Measurements from ENCODE around the gene SLC7A9. TPM values are rescaled to one million over a fixed set of nuclear protein-coding genes. Genes with fewer than 3 reads are reported as not detected.
"Not testable (repeated sequence)": the region's sequence is repeated elsewhere in the genome, so short reads cannot be mapped to it uniquely, and the experiment has no call there.

SLC7A9 gene
- total RNA-seq, 2 experiments from 2014 or later, result 0.22 TPM; not detected in 1

- intact Hi-C loops (cut with micrococcal nuclease); H3K9me3 Mint-ChIP-seq; POLR2A ChIA-PET; H3K4me1 Mint-ChIP-seq (ENCODE audit: low read depth); H3K27ac Mint-ChIP-seq; DNase-seq; H3K4me3 Mint-ChIP-seq; H3K27me3 Mint-ChIP-seq; H3K36me3 Mint-ChIP-seq: not testable (repeated sequence)
- CTCF ChIA-PET, result interaction anchor here (1.0 kb wide), 1 partner anchor 257 kb away, joined by 3 read pairs; no protein-coding TSS in a partner anchor
Observed at GRCh38 chr19:32856818-32857217, 12.7 kb downstream of the SLC7A9 start.

DNA sequence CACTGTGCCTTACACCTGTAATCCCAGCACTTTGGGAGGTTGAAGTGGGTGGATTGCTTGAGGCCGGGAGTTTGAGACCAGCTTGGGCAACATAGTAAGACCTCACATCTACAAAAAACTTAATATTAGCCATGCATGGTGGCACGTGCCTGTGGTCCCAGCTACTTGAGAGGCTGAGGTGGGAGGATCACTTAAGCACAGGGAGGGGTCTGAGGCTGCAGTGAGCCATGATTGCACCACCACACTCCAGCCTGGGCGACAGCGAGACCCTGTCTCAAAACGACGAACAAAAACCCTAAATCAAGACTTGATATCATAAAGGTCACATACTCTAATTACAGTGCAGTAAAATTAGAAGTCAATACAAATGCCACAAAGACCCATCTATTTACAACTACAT, 17.4 kb downstream of the SLC7A9 start:
- no peaks in the 10 kb centered on the region for H3K27me3 Mint-ChIP-seq
- no peak overlapping the region for H3K27ac Mint-ChIP-seq
- POLR2A ChIA-PET, result no interaction called here
- no peaks in the 10 kb centered on the region for H3K4me1 Mint-ChIP-seq (ENCODE audit: low read depth)
- CTCF ChIA-PET, result no interaction called here
- H3K9me3 Mint-ChIP-seq, result peaks cover 2% of the 10 kb centered on the region
- no peak for DNase-seq
- intact Hi-C loops (cut with micrococcal nuclease), result no loop called here
- H3K36me3 Mint-ChIP-seq, result no peaks in the 10 kb centered on the region
- H3K4me3 Mint-ChIP-seq, result no peak overlapping the region

DNA sequence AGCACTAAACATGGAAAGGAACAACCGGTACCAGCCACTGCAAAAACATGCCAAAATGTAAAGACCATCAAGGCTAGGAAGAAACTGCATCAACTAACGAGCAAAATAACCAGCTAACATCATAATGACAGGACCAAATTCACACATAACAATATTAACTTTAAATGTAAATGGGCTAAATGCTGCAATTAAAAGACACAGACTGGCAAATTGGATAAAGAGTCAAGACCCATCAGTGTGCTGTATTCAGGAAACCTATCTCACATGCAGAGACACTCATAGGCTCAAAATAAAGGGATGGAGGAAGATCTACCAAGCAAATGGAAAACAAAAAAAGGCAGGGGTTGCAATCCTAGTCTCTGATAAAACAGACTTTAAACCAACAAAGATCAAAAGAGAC, 21.5 kb downstream of the SLC7A9 start:
- H3K9me3 Mint-ChIP-seq; H3K4me1 Mint-ChIP-seq (ENCODE audit: low read depth); intact Hi-C loops (cut with micrococcal nuclease); POLR2A ChIA-PET; H3K27me3 Mint-ChIP-seq; H3K36me3 Mint-ChIP-seq; CTCF ChIA-PET; H3K4me3 Mint-ChIP-seq; DNase-seq; H3K27ac Mint-ChIP-seq: not testable (repeated sequence)

GRCh38 chr19:32843716-32844245, 25.8 kb downstream of the SLC7A9 start:
- Mint-ChIP-seq H3K4me3 (no peak overlapping the region), H3K9me3 (peaks cover 17% of the 10 kb centered on the region), H3K27ac (no peak overlapping the region), H3K4me1 (ENCODE audit: low read depth) (no peaks in the 10 kb centered on the region), H3K36me3 (peaks cover 9% of the 10 kb centered on the region), H3K27me3 (no peaks in the 10 kb centered on the region)
- ChIA-PET POLR2A (no interaction called here), CTCF (no interaction called here)
- intact Hi-C loops (cut with micrococcal nuclease), result no loop called here
- no peak for DNase-seq

DNA sequence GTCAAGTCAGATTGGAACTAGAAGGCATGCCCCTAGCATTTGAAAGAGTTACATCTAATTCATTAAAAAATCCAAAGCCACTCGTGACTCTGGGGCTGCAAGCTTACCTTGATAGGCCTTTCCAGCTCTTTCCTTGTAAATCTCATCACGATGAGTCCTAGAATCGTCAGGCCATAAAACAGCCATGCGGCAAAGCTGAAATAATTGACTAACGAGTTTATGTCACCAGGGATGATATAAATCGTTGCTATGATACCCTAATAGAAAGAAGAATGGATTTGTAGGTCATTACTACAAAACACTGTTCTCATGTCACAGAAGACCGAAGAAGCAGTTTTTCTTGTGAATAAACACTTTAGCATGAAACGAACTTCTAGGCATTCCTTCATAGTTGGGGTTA, 27.5 kb downstream of the SLC7A9 start:
- Mint-ChIP-seq H3K4me1 (ENCODE audit: low read depth) (peaks cover 5% of the 10 kb centered on the region), H3K4me3 (no peak overlapping the region), H3K36me3 (peaks cover 9% of the 10 kb centered on the region), H3K27me3 (no peaks in the 10 kb centered on the region), H3K27ac (no peak overlapping the region), H3K9me3 (peaks cover 17% of the 10 kb centered on the region)
- no peak for DNase-seq
- ChIA-PET CTCF (no interaction called here), POLR2A (no interaction called here)
- intact Hi-C loops (cut with micrococcal nuclease), result no loop called here

GRCh38 chr19:32837531-32837930, 32.0 kb downstream of the SLC7A9 start:
- Mint-ChIP-seq H3K4me1 (ENCODE audit: low read depth) (peaks cover 5% of the 10 kb centered on the region), H3K9me3 (peaks cover 17% of the 10 kb centered on the region), H3K36me3 (peaks cover 9% of the 10 kb centered on the region), H3K27me3 (no peaks in the 10 kb centered on the region), H3K4me3 (no peak overlapping the region), H3K27ac (no peak overlapping the region)
- POLR2A ChIA-PET, result no interaction called here
- CTCF ChIA-PET, result interaction anchor here (1.1 kb wide), 1 partner anchor 22 kb away, joined by 3 read pairs; no protein-coding TSS in a partner anchor
- peak; percentile 14 for DNase-seq
- intact Hi-C loops (cut with micrococcal nuclease), result no loop called here

- H3K27me3 Mint-ChIP-seq; H3K27ac Mint-ChIP-seq; H3K4me3 Mint-ChIP-seq; H3K36me3 Mint-ChIP-seq; POLR2A ChIA-PET; CTCF ChIA-PET; intact Hi-C loops (cut with micrococcal nuclease); DNase-seq; H3K9me3 Mint-ChIP-seq: not testable (repeated sequence)
- H3K4me1 Mint-ChIP-seq (ENCODE audit: low read depth), result peaks cover 16% of the 10 kb centered on the region
Observed at GRCh38 chr19:32833388-32833787, 36.2 kb downstream of the SLC7A9 start.

- H3K27ac Mint-ChIP-seq; CTCF ChIA-PET; intact Hi-C loops (cut with micrococcal nuclease): not testable (repeated sequence)
Observed at GRCh38 chr19:32832825-32833224, 36.7 kb downstream of the SLC7A9 start.

DNA sequence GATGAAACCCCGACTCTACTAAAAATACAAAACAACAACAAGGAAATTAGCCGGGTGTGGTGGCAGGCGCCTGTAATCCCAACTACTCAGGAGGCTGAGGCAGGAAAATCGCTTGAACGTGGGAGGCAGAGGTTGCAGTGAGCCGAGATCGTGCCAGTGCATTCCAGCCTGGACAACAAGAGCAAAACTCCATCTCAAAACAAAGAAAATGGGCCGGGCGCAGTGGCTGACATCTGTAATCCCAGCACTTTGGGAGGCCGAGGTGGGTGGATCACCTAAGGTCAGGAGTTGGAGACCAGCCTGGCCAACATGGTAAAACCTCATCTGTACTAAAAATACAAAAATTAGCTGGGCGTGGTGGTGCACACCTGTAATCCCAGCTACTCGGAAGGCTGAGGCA, 37.5 kb downstream of the SLC7A9 start:
- DNase-seq; H3K9me3 Mint-ChIP-seq; H3K36me3 Mint-ChIP-seq; POLR2A ChIA-PET; CTCF ChIA-PET; H3K27ac Mint-ChIP-seq; H3K4me3 Mint-ChIP-seq; H3K27me3 Mint-ChIP-seq; intact Hi-C loops (cut with micrococcal nuclease): not testable (repeated sequence)
- peaks cover 11% of the 10 kb centered on the region for H3K4me1 Mint-ChIP-seq (ENCODE audit: low read depth)

More at GRCh38 chr19:32832825-32833224, 36.7 kb downstream of the SLC7A9 start:
- H3K36me3 Mint-ChIP-seq, H3K27me3 Mint-ChIP-seq, H3K4me3 Mint-ChIP-seq, POLR2A ChIA-PET, H3K9me3 Mint-ChIP-seq, DNase-seq: not testable (repeated sequence)
- peaks cover 15% of the 10 kb centered on the region for H3K4me1 Mint-ChIP-seq (ENCODE audit: low read depth)

DNA sequence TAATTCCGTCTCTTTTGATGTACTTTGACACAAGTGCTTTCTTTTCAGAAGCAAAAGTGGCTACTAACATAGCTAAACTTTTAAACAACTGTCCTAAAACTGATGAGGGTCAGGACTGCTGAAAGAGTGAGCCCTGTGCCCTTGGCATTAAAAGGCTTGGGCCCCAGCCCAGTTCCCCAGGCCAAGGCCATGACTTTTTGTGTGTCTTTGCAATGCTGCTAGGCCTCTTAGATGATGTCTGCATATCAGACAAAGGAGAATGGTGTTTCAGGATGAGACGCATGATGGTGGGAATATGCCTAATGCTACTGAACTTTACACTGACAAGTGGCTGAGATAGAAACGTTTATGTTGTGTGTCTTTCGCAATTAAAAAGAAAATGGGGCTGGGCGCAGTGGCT, 38.0 kb downstream of the SLC7A9 start:
- H3K9me3 Mint-ChIP-seq, result no peaks in the 10 kb centered on the region

GRCh38 chr19:32830231-32831014, 39.1 kb downstream of the SLC7A9 start:
- H3K9me3 Mint-ChIP-seq, result no peaks in the 10 kb centered on the region
- H3K4me3 Mint-ChIP-seq, result no peak overlapping the region
- peaks cover 11% of the 10 kb centered on the region for H3K4me1 Mint-ChIP-seq (ENCODE audit: low read depth)
- H3K36me3 Mint-ChIP-seq, result no peaks in the 10 kb centered on the region
- no peak overlapping the region for H3K27ac Mint-ChIP-seq
- intact Hi-C loops (cut with micrococcal nuclease), result no loop called here
- no peak for DNase-seq
- CTCF ChIA-PET, result no interaction called here
- no peaks in the 10 kb centered on the region for H3K27me3 Mint-ChIP-seq
- POLR2A ChIA-PET, result interaction anchor here (0.6 kb wide), 1 partner anchor 208 kb away, joined by 3 read pairs; no protein-coding TSS in a partner anchor

More for the DNA sequence above, 38.0 kb downstream of the SLC7A9 start:
- H3K27me3 Mint-ChIP-seq, result no peaks in the 10 kb centered on the region
- no peak overlapping the region for H3K27ac Mint-ChIP-seq
- DNase-seq, result no peak
- intact Hi-C loops (cut with micrococcal nuclease), result no loop called here
- no peaks in the 10 kb centered on the region for H3K36me3 Mint-ChIP-seq
- peaks cover 11% of the 10 kb centered on the region for H3K4me1 Mint-ChIP-seq (ENCODE audit: low read depth)
- H3K4me3 Mint-ChIP-seq, result no peak overlapping the region
- ChIA-PET POLR2A (no interaction called here), CTCF (no interaction called here)

DNA sequence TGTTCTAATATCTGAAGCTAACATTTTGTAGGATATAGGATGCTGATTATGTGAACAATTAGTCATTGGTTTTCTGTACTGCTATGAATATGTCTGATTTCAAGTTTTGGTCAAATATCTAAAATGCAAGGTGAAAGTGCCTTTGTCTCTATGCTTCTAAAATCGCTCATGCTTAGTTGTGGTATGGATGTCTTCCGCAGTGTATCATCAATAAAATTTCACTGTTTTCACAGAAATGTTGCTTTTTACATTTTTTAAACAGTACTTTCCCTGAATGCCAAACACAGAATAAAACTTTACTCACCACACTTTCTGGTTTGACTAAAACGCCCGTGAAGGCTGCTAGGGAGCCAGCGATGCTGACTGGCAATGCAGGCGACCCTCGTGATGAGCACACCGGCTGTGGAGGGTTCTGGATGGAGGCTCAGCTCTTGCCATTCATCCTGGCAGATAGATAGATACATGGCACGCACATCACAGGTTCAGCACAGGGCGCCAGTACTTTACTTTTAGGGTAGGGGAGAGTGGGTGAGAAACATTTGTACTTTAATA, 40.1 kb downstream of the SLC7A9 start:
- H3K27ac Mint-ChIP-seq, result no peak overlapping the region
- no peak overlapping the region for H3K4me3 Mint-ChIP-seq
- peaks cover 11% of the 10 kb centered on the region for H3K4me1 Mint-ChIP-seq (ENCODE audit: low read depth)
- intact Hi-C loops (cut with micrococcal nuclease), result loop anchor here (1.0 to 5.0 kb wide), 2 partner anchors 35 to 137 kb away; partner anchors contain the start of gene NUDT19
- POLR2A ChIA-PET, result interaction anchor here (0.9 kb wide), 1 partner anchor 10 kb away, joined by 3 read pairs; no protein-coding TSS in a partner anchor
- H3K27me3 Mint-ChIP-seq, result no peaks in the 10 kb centered on the region
- CTCF ChIA-PET, result no interaction called here
- no peaks in the 10 kb centered on the region for H3K36me3 Mint-ChIP-seq
- peak; percentile 34 for DNase-seq
- H3K9me3 Mint-ChIP-seq, result no peaks in the 10 kb centered on the region

All from activated CD4-positive, alpha-beta memory T cell treated with anti-CD3 and anti-CD28 coated beads for 36 hours (primary cell).